Ishikawa (cell line): Measurements from ENCODE around the gene METRNL.

ENCODE experiments used
- CEBPB ChIP-seq: IDR thresholded peaks from 2 replicates; pipeline ENCODE4 v1.6.1; 2012
- CREB1 ChIP-seq: IDR thresholded peaks from 2 replicates; pipeline ENCODE4 v1.6.1; 2012; ENCODE audit warnings: low read depth
- EGR1 ChIP-seq: IDR thresholded peaks from 2 replicates; pipeline ENCODE4 v1.6.1; 2012
- EP300 ChIP-seq: IDR thresholded peaks from 2 replicates; pipeline ENCODE4 v1.6.1; 2012; ENCODE audit warnings: borderline replicate concordance
- FOXM1 ChIP-seq: IDR thresholded peaks from 2 replicates; pipeline ENCODE4 v1.6.1; 2012; ENCODE audit warnings: low read depth, borderline replicate concordance
- MAX ChIP-seq: IDR thresholded peaks from 2 replicates; pipeline ENCODE4 v1.6.1; 2012
- NFIC ChIP-seq: IDR thresholded peaks from 2 replicates; pipeline ENCODE4 v1.6.1; 2012
- RAD21 ChIP-seq: IDR thresholded peaks from 2 replicates; pipeline ENCODE4 v1.6.1; 2012; ENCODE audit warnings: low read depth
- REST ChIP-seq: IDR thresholded peaks from 2 replicates; pipeline ENCODE4 v1.6.1; 2012; ENCODE audit warnings: low read depth, mild to moderate bottlenecking
- TAF1 ChIP-seq: IDR thresholded peaks from 2 replicates; pipeline ENCODE4 v1.6.1; 2012; ENCODE audit warnings: low read depth, mild to moderate bottlenecking
- TCF12 ChIP-seq: IDR thresholded peaks from 2 replicates; pipeline ENCODE4 v1.6.1; 2012; ENCODE audit warnings: low read depth
- TEAD4 ChIP-seq: IDR thresholded peaks from 2 replicates; pipeline ENCODE4 v1.6.1; 2012
- USF1 ChIP-seq: IDR thresholded peaks from 2 replicates; pipeline ENCODE4 v1.6.1; 2012
- YY1 ChIP-seq: IDR thresholded peaks from 2 replicates; pipeline ENCODE4 v1.6.1; 2012; ENCODE audit warnings: low read depth
- ZBTB7A ChIP-seq: IDR thresholded peaks from 2 replicates; pipeline ENCODE4 v1.6.1; 2012; ENCODE audit warnings: low read depth

The METRNL gene

GRCh38 chr17:83051396-83052240 is 27.8 kb upstream of the METRNL start:
- TF ChIP-seq USF1 = peak; percentile 92
- peak; percentile 22; the same call in 1 of the 2 replicates for TF ChIP-seq YY1
- no peak for TF ChIP-seq CREB1
- TF ChIP-seq EP300 = no peak
- peak; percentile 76; the same call in 1 of the 2 replicates for TF ChIP-seq ZBTB7A
- no peak; the same call in 1 of the 2 replicates for TF ChIP-seq TAF1
- peak; percentile 49; the same call in 1 of the 2 replicates for TF ChIP-seq EGR1
- no peak for TF ChIP-seq REST
- TF ChIP-seq TCF12 = peak; percentile 12; the same call in 1 of the 2 replicates
- no peak; the same call in 1 of the 2 replicates for TF ChIP-seq TEAD4
- no peak for TF ChIP-seq CEBPB
- peak; percentile 96 for TF ChIP-seq MAX
- TF ChIP-seq NFIC = no peak; the same call in 1 of the 2 replicates
- TF ChIP-seq FOXM1 = no peak
- peak; percentile 0; the same call in 1 of the 2 replicates for TF ChIP-seq RAD21

- TF ChIP-seq TCF12 (0 out of 2 replicates have a peak, but pooled peaks have one; percentile 2), CEBPB (no peak)
Measured at GRCh38 chr17:83052241-83052564, 27.2 kb upstream of the METRNL start.

- TF ChIP-seq TAF1 = no peak
- no peak for TF ChIP-seq REST
- no peak for TF ChIP-seq USF1
- no peak for TF ChIP-seq CREB1
- no peak for TF ChIP-seq ZBTB7A
- TF ChIP-seq EGR1 = no peak
- no peak for TF ChIP-seq FOXM1
Measured at GRCh38 chr17:83053021-83053681, 26.3 kb upstream of the METRNL start.

GRCh38 chr17:83053739-83054451 is 25.5 kb upstream of the METRNL start:
- no peak for TF ChIP-seq CREB1
- no peak for TF ChIP-seq CEBPB
- no peak for TF ChIP-seq EGR1
- no peak for TF ChIP-seq EP300
- TF ChIP-seq NFIC = no peak
- TF ChIP-seq TAF1 = no peak
- TF ChIP-seq MAX = no peak
- no peak for TF ChIP-seq ZBTB7A
- no peak for TF ChIP-seq USF1
- no peak for TF ChIP-seq TEAD4
- TF ChIP-seq YY1 = no peak

- TF ChIP-seq NFIC = no peak
- no peak for TF ChIP-seq FOXM1
- no peak for TF ChIP-seq TEAD4
Measured at GRCh38 chr17:83054518-83055125, 24.8 kb upstream of the METRNL start.
